Neural progenitor cell (in vitro differentiated cells): ENCODE results near the gene DUS1L. TPM values are rescaled to one million over a fixed set of nuclear protein-coding genes. Genes with fewer than 3 reads are reported as not detected.

Source experiments
- DNase-seq: peaks from one replicate; pipeline ENCODE4 v3.0.0-alpha.2; 2016; ENCODE audit warnings: low spot score
- H2AFZ ChIP-seq: fragments of 200-600 bp; sonication (generic); replicated peaks from 2 replicates; pipeline ENCODE4 v1.6.1; 2016; ENCODE audit warnings: antibody characterized with exemption
- H3F3A ChIP-seq: fragments of 200-600 bp; sonication (generic); 2 replicates; pipeline ENCODE4 v1.6.1; 2016; ENCODE audit warnings: antibody characterized with exemption, low read depth
- H3K27ac ChIP-seq: fragments of 200-600 bp; sonication (generic); 2 replicates; pipeline ENCODE4 v1.5.1; 2016; ENCODE audit warnings: mild to moderate bottlenecking
- H3K27me3 ChIP-seq: fragments of 200-600 bp; sonication (generic); 2 replicates; pipeline ENCODE4 v1.6.1; 2016; ENCODE audit warnings: mild to moderate bottlenecking, moderate library complexity
- H3K36me3 ChIP-seq: fragments of 200-600 bp; sonication (generic); 2 replicates; pipeline ENCODE4 v1.5.1; 2016
- H3K4me1 ChIP-seq: fragments of 200-600 bp; sonication (generic); 2 replicates; pipeline ENCODE4 v1.6.1; 2016; ENCODE audit warnings: mixed run types
- H3K4me2 ChIP-seq: fragments of 200-600 bp; sonication (generic); 2 replicates; pipeline ENCODE4 v1.6.1; 2016
- H3K4me3 ChIP-seq: fragments of 200-600 bp; sonication (generic); 2 replicates; pipeline ENCODE4 v1.5.1; 2016
- H3K79me2 ChIP-seq: fragments of 200-600 bp; sonication (generic); 2 replicates; pipeline ENCODE4 v1.6.1; 2016; ENCODE audit warnings: low read depth
- H3K9ac ChIP-seq: fragments of 200-600 bp; sonication (generic); 2 replicates; pipeline ENCODE4 v1.6.1; 2016
- H3K9me3 ChIP-seq: fragments of 200-600 bp; sonication (generic); 2 replicates; pipeline ENCODE4 v1.5.1; 2016; ENCODE audit warnings: low read depth
- H4K20me1 ChIP-seq: fragments of 200-600 bp; sonication (generic); 2 replicates; pipeline ENCODE4 v1.6.1; 2016; ENCODE audit warnings: low read depth
- H3K27ac Mint-ChIP-seq: 3 replicates; pipeline ENCODE4 v1.8.0; 2021; ENCODE audit warnings: mixed read lengths
- H3K27me3 Mint-ChIP-seq: 2 replicates; pipeline ENCODE4 v1.8.0; 2022; ENCODE audit warnings: low read depth, mild to moderate bottlenecking, inconsistent platforms, moderate library complexity, mixed read lengths; ENCODE audit not compliant: insufficient read depth
- H3K36me3 Mint-ChIP-seq: 3 replicates; pipeline ENCODE4 v1.8.0; 2021; ENCODE audit warnings: mixed read lengths
- H3K4me1 Mint-ChIP-seq: 3 replicates; pipeline ENCODE4 v1.8.0; 2021; ENCODE audit warnings: mixed read lengths
- H3K4me3 Mint-ChIP-seq: 3 replicates; pipeline ENCODE4 v1.8.0; 2021; ENCODE audit warnings: mild to moderate bottlenecking, moderate library complexity, mixed read lengths
- H3K9me3 Mint-ChIP-seq: 3 replicates; pipeline ENCODE4 v1.8.0; 2020; ENCODE audit warnings: mixed read lengths
- CTCF ChIP-seq: fragments of 200-600 bp; sonication (generic); IDR thresholded peaks from 2 replicates; pipeline ENCODE4 v1.5.1; 2017; ENCODE audit warnings: antibody characterized with exemption, mild to moderate bottlenecking
- EZH2 ChIP-seq: fragments of 200-600 bp; sonication (generic); IDR thresholded peaks from 2 replicates; pipeline ENCODE4 v1.6.1; 2017; ENCODE audit warnings: antibody characterized with exemption, mild to moderate bottlenecking, moderate library complexity
- EZH2phosphoT487 ChIP-seq: fragments of 200-600 bp; sonication (generic); IDR thresholded peaks from 2 replicates; pipeline ENCODE4 v1.6.1; 2017; ENCODE audit warnings: antibody characterized with exemption
- total RNA-seq: library from RNA; depleted of rRNA; stranded (reverse); fragments of >200 nt; gene quantifications from 2 replicates; pipeline ENCODE4 v1.2.3, GENCODE V29; 2015; ENCODE audit warnings: low replicate concordance

Gene DUS1L
- total RNA-seq, 1 donor from 2014 or later: 54.5 TPM

GRCh38 chr17:82113941-82114340, 48.3 kb upstream of the DUS1L start:
- Histone ChIP-seq H3K9me3 (no peaks in the 10 kb centered on the region), H4K20me1 (no peaks in the 10 kb centered on the region), H3K4me2 (no peak overlapping the region), H3K36me3 (no peaks in the 10 kb centered on the region), H3K79me2 (no peaks in the 10 kb centered on the region), H2AFZ (no peak overlapping the region), H3K9ac (no peak overlapping the region), H3K27ac (no peak overlapping the region), H3F3A (peaks cover 6% of the 10 kb centered on the region), H3K4me1 (peaks cover 23% of the 10 kb centered on the region), H3K27me3 (no peaks in the 10 kb centered on the region), H3K4me3 (no peak overlapping the region)
- H3K4me3 Mint-ChIP-seq: no peak overlapping the region
- no peak for DNase-seq
- H3K27ac Mint-ChIP-seq: no peak overlapping the region
- TF ChIP-seq EZH2 (no peak), EZH2phosphoT487 (no peak), CTCF (no peak)
- peaks cover 5% of the 10 kb centered on the region for H3K36me3 Mint-ChIP-seq
- H3K9me3 Mint-ChIP-seq: no peaks in the 10 kb centered on the region
- peaks cover 23% of the 10 kb centered on the region for H3K4me1 Mint-ChIP-seq
- H3K27me3 Mint-ChIP-seq: peaks cover 6% of the 10 kb centered on the region

- Histone ChIP-seq H3K36me3 (no peaks in the 10 kb centered on the region), H4K20me1 (no peaks in the 10 kb centered on the region), H3K9ac (no peak overlapping the region), H3K4me3 (no peak overlapping the region), H3K4me1 (peaks cover 19% of the 10 kb centered on the region), H3K9me3 (no peaks in the 10 kb centered on the region), H3K27ac (no peak overlapping the region), H3K4me2 (no peak overlapping the region), H3F3A (peaks cover 2% of the 10 kb centered on the region), H3K27me3 (no peaks in the 10 kb centered on the region), H2AFZ (no peak overlapping the region), H3K79me2 (no peaks in the 10 kb centered on the region)
- Mint-ChIP-seq H3K27me3 (peaks cover 8% of the 10 kb centered on the region), H3K27ac (no peak overlapping the region), H3K9me3 (no peaks in the 10 kb centered on the region), H3K4me1 (peaks cover 23% of the 10 kb centered on the region), H3K4me3 (no peak overlapping the region), H3K36me3 (peaks cover 8% of the 10 kb centered on the region)
- TF ChIP-seq EZH2 (no peak), EZH2phosphoT487 (no peak), CTCF (no peak)
- DNase-seq: no peak
Measured at GRCh38 chr17:82113422-82113821, 47.8 kb upstream of the DUS1L start.

GRCh38 chr17:82112914-82113311, 47.3 kb upstream of the DUS1L start:
- DNase-seq: no peak
- H3K27me3 ChIP-seq: no peaks in the 10 kb centered on the region
- Mint-ChIP-seq H3K4me1 (peaks cover 20% of the 10 kb centered on the region), H3K36me3 (peaks cover 8% of the 10 kb centered on the region), H3K4me3 (no peak overlapping the region), H3K27ac (no peak overlapping the region), H3K27me3 (peaks cover 8% of the 10 kb centered on the region), H3K9me3 (no peaks in the 10 kb centered on the region)
- no peaks in the 10 kb centered on the region for H3F3A ChIP-seq
- no peaks in the 10 kb centered on the region for H4K20me1 ChIP-seq
- no peak overlapping the region for H3K4me2 ChIP-seq
- no peaks in the 10 kb centered on the region for H3K79me2 ChIP-seq
- no peaks in the 10 kb centered on the region for H3K36me3 ChIP-seq
- H3K9ac ChIP-seq: no peak overlapping the region
- no peaks in the 10 kb centered on the region for H3K9me3 ChIP-seq
- peaks cover 14% of the 10 kb centered on the region for H3K4me1 ChIP-seq
- H3K27ac ChIP-seq: no peak overlapping the region
- H2AFZ ChIP-seq: no peak overlapping the region
- H3K4me3 ChIP-seq: no peak overlapping the region
- TF ChIP-seq CTCF (no peak), EZH2phosphoT487 (no peak), EZH2 (no peak)
